Karpas-422 (cell line): Measurements from ENCODE around the gene ATXN3L. TPM values are rescaled to one million over a fixed set of nuclear protein-coding genes. Genes with fewer than 3 reads are reported as not detected.

Experiments used
- DNase-seq: peaks from one replicate; pipeline ENCODE4 v3.0.0-alpha.2; 2015
- H2AFZ ChIP-seq: fragments of 200-600 bp; sonication (generic); 2 replicates; pipeline ENCODE4 v1.6.1; 2014; ENCODE audit warnings: antibody characterized with exemption, low read length, mixed read lengths
- H3K27ac ChIP-seq: fragments of 200-600 bp; sonication (generic); 2 replicates; pipeline ENCODE4 v1.5.1; 2014; ENCODE audit warnings: mild to moderate bottlenecking, low read length, moderate library complexity
- H3K27me3 ChIP-seq: fragments of 200-600 bp; sonication (generic); 2 replicates; pipeline ENCODE4 v1.6.1; 2014; ENCODE audit warnings: low read length, mixed read lengths
- H3K36me3 ChIP-seq: fragments of 200-600 bp; sonication (generic); 2 replicates; pipeline ENCODE4 v1.6.1; 2014; ENCODE audit warnings: low read length, mixed read lengths; ENCODE audit not compliant: insufficient read depth
- H3K4me1 ChIP-seq: fragments of 200-600 bp; sonication (generic); 2 replicates; pipeline ENCODE4 v1.6.1; 2014; ENCODE audit warnings: mild to moderate bottlenecking, low read length, mixed read lengths
- H3K4me2 ChIP-seq: fragments of 200-600 bp; sonication (generic); 2 replicates; pipeline ENCODE4 v1.6.1; 2014; ENCODE audit warnings: low read length, low read depth, mild to moderate bottlenecking; ENCODE audit not compliant: poor library complexity, severe bottlenecking
- H3K4me3 ChIP-seq: fragments of 200-600 bp; sonication (generic); 2 replicates; pipeline ENCODE4 v1.5.1; 2014; ENCODE audit warnings: mild to moderate bottlenecking, antibody characterized with exemption, low read length, mixed read lengths
- H3K79me2 ChIP-seq: fragments of 200-600 bp; sonication (generic); 2 replicates; pipeline ENCODE4 v1.6.1; 2014; ENCODE audit warnings: mild to moderate bottlenecking, low read length, mixed read lengths
- H3K9ac ChIP-seq: fragments of 200-600 bp; sonication (generic); 2 replicates; pipeline ENCODE4 v1.6.0; 2014; ENCODE audit warnings: low read length
- H3K9me2 ChIP-seq: fragments of 200-600 bp; sonication (generic), shearing (Covaris generic); replicated peaks from 2 replicates; pipeline ENCODE4 v1.6.0; 2014; ENCODE audit warnings: mild to moderate bottlenecking, low read length, moderate library complexity; ENCODE audit not compliant: insufficient read depth
- H3K9me3 ChIP-seq: fragments of 300-700, 200-600 bp; sonication (generic); 2 replicates; pipeline ENCODE4 v1.6.1; 2014; ENCODE audit warnings: low read length, mixed read lengths
- H4K20me1 ChIP-seq: fragments of 200-600 bp; sonication (generic); 2 replicates; pipeline ENCODE4 v1.6.1; 2014; ENCODE audit warnings: mild to moderate bottlenecking, antibody characterized with exemption, low read length, low read depth; ENCODE audit not compliant: insufficient read depth
- total RNA-seq: library from RNA; depleted of rRNA; stranded (reverse); fragments of >200 nt; shearing (Covaris generic); gene quantifications from 2 replicates; pipeline ENCODE4 v1.2.3, GENCODE V29; 2014; ENCODE audit warnings: low replicate concordance; rRNA removed

The ATXN3L gene
- not detected in 2 replicates for total RNA-seq

- Histone ChIP-seq H3K27me3 (no peaks in the 10 kb centered on the region), H4K20me1 (no peaks in the 10 kb centered on the region)
These were observed at the start of gene ATXN3L for GRCh38 chrX:13319953-13320352. TSS of gene ATXN3L (minus strand) at chrX:13320053. CDS start at chrX:13319934, 119 bp downstream.

DNA sequence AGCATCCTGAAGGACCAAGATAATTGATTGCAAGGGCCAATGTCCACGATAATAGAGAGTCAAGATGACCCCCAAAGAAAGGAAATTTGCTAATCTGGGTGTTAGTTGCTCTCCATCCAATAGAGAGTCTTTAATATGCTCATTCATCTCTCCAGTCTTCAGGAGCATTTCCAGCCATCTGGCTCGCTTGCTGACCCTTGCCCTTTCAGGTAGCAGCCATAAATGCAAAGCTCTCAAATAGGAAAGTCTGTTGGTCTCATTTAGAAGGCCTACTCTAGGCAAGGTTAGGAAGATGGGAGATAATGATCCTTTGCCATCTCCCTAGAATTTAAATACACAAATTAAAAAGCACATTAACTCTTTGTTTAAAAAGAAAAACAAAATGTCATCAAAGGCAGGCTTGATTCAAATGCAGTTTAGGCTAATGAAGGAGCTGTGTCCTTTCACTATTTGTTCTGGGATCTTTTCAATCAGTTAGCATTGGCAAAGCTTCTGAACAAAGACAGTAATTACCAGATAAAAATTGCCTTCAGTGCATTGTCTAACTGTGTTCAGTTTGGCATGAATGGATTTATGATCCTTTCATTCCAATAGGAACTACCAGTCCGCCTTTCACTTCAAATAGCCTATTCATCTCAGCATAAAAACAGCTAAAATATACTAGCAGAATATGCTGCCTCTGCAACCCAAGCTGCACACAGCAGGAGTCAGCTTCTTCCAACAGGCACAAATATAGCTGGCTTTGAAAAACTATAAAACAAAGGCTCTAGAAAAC is 49.6 kb upstream of the ATXN3L start:
- H3K79me2 ChIP-seq: no peaks in the 10 kb centered on the region
- no peak overlapping the region for H3K9ac ChIP-seq
- no peak overlapping the region for H2AFZ ChIP-seq
- H3K27ac ChIP-seq: no peak overlapping the region
- H3K9me3 ChIP-seq: no peaks in the 10 kb centered on the region
- H4K20me1 ChIP-seq: no peaks in the 10 kb centered on the region
- H3K9me2 ChIP-seq: no peaks in the 10 kb centered on the region
- no peak overlapping the region for H3K4me3 ChIP-seq
- H3K36me3 ChIP-seq: no peaks in the 10 kb centered on the region
- no peak overlapping the region for H3K4me2 ChIP-seq
- H3K4me1 ChIP-seq: no peaks in the 10 kb centered on the region
- no peaks in the 10 kb centered on the region for H3K27me3 ChIP-seq
- DNase-seq: no peak

More at GRCh38 chrX:13319953-13320352, at the start of gene ATXN3L:
- Histone ChIP-seq H3K4me3 (no peak within 1 kb of the TSS), H3K4me2 (no peak within 1 kb of the TSS), H3K79me2 (no peaks in the 10 kb centered on the region), H3K9ac (no peak within 1 kb of the TSS), H3K9me3 (no peaks in the 10 kb centered on the region), H3K9me2 (no peaks in the 10 kb centered on the region), H3K4me1 (no peaks in the 10 kb centered on the region), H3K36me3 (no peaks in the 10 kb centered on the region), H2AFZ (no peak within 1 kb of the TSS), H3K27ac (no peak within 1 kb of the TSS)
- no peak for DNase-seq

DNA sequence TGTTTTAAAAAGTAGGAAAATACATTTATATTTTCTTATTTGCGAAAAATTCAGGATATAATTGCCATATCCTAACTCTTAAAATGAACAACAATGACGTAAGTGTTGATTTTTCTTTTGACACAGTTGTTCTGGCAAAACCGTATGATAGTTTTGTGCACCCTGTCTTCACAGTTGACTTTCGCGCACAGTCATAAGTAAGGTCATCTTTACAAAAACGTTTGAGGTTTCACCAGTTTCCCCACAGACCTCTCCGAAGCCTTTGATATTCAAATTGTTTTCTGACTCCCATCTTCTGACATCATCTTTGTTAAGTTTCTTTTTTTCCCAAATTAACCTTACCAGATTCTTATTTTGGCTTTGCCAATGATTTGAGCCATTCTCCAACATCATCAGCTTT is 48.1 kb upstream of the ATXN3L start:
- Histone ChIP-seq H3K4me2 (no peak overlapping the region), H3K9me2 (no peaks in the 10 kb centered on the region), H3K36me3 (no peaks in the 10 kb centered on the region), H3K9ac (no peak overlapping the region), H3K4me3 (no peak overlapping the region), H2AFZ (no peak overlapping the region), H3K4me1 (no peaks in the 10 kb centered on the region), H3K27ac (no peak overlapping the region), H3K9me3 (no peaks in the 10 kb centered on the region), H3K79me2 (no peaks in the 10 kb centered on the region), H3K27me3 (no peaks in the 10 kb centered on the region), H4K20me1 (no peaks in the 10 kb centered on the region)
- no peak for DNase-seq

- H3K36me3 ChIP-seq: no peaks in the 10 kb centered on the region
- H3K9ac ChIP-seq: no peak overlapping the region
- no peak overlapping the region for H3K27ac ChIP-seq
- no peaks in the 10 kb centered on the region for H3K27me3 ChIP-seq
- H3K4me1 ChIP-seq: no peaks in the 10 kb centered on the region
- no peak overlapping the region for H3K4me3 ChIP-seq
- H3K9me2 ChIP-seq: no peaks in the 10 kb centered on the region
- H2AFZ ChIP-seq: no peak overlapping the region
- H3K4me2 ChIP-seq: no peak overlapping the region
- no peaks in the 10 kb centered on the region for H4K20me1 ChIP-seq
- H3K9me3 ChIP-seq: no peaks in the 10 kb centered on the region
- no peaks in the 10 kb centered on the region for H3K79me2 ChIP-seq
- no peak for DNase-seq
These were observed 46.8 kb upstream of the ATXN3L start for GRCh38 chrX:13366698-13367097.

DNA sequence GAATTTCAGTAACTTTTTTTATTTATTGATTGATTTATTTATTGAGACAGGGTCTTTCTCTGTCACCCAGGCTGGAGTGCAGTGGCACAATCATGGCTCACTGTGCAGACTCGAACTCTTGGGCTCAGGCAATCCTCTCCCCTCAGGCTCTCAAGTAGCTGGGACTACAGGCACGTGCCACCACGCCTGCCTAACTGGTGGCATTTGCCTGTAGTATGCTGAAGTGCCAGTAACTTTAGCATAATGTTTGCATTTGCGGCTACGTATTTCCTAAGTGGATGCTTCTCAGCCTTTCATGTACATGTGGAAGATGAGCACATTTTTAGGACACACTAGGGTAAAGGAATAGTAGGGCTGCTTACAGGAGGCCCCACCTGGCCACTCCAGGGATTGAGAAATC is 45.3 kb upstream of the ATXN3L start:
- Histone ChIP-seq H3K4me3 (no peak overlapping the region), H4K20me1 (no peaks in the 10 kb centered on the region), H3K4me1 (no peaks in the 10 kb centered on the region), H3K9me2 (no peaks in the 10 kb centered on the region), H3K4me2 (no peak overlapping the region), H3K9me3 (no peaks in the 10 kb centered on the region), H3K79me2 (no peaks in the 10 kb centered on the region), H3K36me3 (no peaks in the 10 kb centered on the region), H2AFZ (no peak overlapping the region), H3K27me3 (no peaks in the 10 kb centered on the region), H3K27ac (no peak overlapping the region), H3K9ac (no peak overlapping the region)
- DNase-seq: no peak

- Histone ChIP-seq H3K9ac (no peak overlapping the region), H3K9me3 (no peaks in the 10 kb centered on the region), H3K27me3 (no peaks in the 10 kb centered on the region), H3K4me1 (no peaks in the 10 kb centered on the region), H3K4me3 (no peak overlapping the region), H2AFZ (no peak overlapping the region), H3K9me2 (no peaks in the 10 kb centered on the region), H3K27ac (no peak overlapping the region), H3K79me2 (no peaks in the 10 kb centered on the region), H3K36me3 (no peaks in the 10 kb centered on the region), H3K4me2 (no peak overlapping the region), H4K20me1 (no peaks in the 10 kb centered on the region)
- DNase-seq: no peak
These were observed 44.5 kb upstream of the ATXN3L start for GRCh38 chrX:13364230-13364857.

GRCh38 chrX:13360146-13360545 is 40.3 kb upstream of the ATXN3L start:
- no peaks in the 10 kb centered on the region for H3K79me2 ChIP-seq
- H3K4me2 ChIP-seq: no peak overlapping the region
- H3K9ac ChIP-seq: no peak overlapping the region
- H4K20me1 ChIP-seq: no peaks in the 10 kb centered on the region
- no peak overlapping the region for H2AFZ ChIP-seq
- H3K9me3 ChIP-seq: no peaks in the 10 kb centered on the region
- no peaks in the 10 kb centered on the region for H3K27me3 ChIP-seq
- no peak overlapping the region for H3K27ac ChIP-seq
- H3K4me3 ChIP-seq: no peak overlapping the region
- DNase-seq: no peak
- H3K36me3 ChIP-seq: no peaks in the 10 kb centered on the region
- H3K9me2 ChIP-seq: no peaks in the 10 kb centered on the region
- no peaks in the 10 kb centered on the region for H3K4me1 ChIP-seq

- DNase-seq: no peak
- H3K9ac ChIP-seq: no peak overlapping the region
- no peaks in the 10 kb centered on the region for H3K79me2 ChIP-seq
- no peaks in the 10 kb centered on the region for H3K4me1 ChIP-seq
- no peaks in the 10 kb centered on the region for H3K36me3 ChIP-seq
- no peak overlapping the region for H3K4me2 ChIP-seq
- no peak overlapping the region for H2AFZ ChIP-seq
- no peak overlapping the region for H3K27ac ChIP-seq
- H3K27me3 ChIP-seq: no peaks in the 10 kb centered on the region
- H3K9me3 ChIP-seq: no peaks in the 10 kb centered on the region
- no peaks in the 10 kb centered on the region for H3K9me2 ChIP-seq
- H3K4me3 ChIP-seq: no peak overlapping the region
- H4K20me1 ChIP-seq: no peaks in the 10 kb centered on the region
These were observed 38.1 kb upstream of the ATXN3L start for GRCh38 chrX:13357925-13358324.
